ENCODE results near the gene PARP15.
"Not testable (repeated sequence)": the region's sequence is repeated elsewhere in the genome, so short reads cannot be mapped to it uniquely, and the experiment has no call there.

The PARP15 gene

GRCh38 chr3:122577409-122578031 lies at the start of gene PARP15:
TSS of gene PARP15 (plus strand) at chr3:122577650. CDS start at chr3:122577668, 18 bp downstream.
- no peak for DNase-seq (ENCODE audit: low spot score)

- no peak for DNase-seq (ENCODE audit: low spot score)
These were observed 47.3 kb upstream of the PARP15 start for GRCh38 chr3:122530164-122530563.

- DNase-seq (ENCODE audit: low spot score): no peak
These were observed 44.0 kb upstream of the PARP15 start for GRCh38 chr3:122533480-122533879.

DNA sequence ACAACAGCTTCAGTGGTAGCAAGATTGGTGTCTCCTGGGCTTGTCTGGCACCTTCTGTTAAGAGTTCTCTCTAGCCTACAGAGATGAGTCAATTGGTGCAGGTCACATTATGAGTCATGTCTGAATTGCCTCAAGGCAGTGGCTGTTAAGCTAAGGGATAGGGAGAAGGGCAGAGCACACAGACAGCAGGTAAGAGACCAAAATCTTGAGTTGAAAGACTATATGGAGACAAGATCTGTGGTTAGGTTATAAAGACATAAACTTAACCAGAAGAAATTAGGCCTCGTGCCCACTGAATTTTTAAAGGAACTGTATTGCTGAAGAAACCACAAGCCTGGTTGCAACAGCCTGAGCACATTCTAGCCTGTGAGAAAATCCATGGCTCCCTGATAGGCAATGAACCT lies 43.5 kb upstream of the PARP15 start:
- no peak for DNase-seq (ENCODE audit: low spot score)

GRCh38 chr3:122535964-122536631 lies 41.4 kb upstream of the PARP15 start:
- no peak for DNase-seq (ENCODE audit: low spot score)

DNA sequence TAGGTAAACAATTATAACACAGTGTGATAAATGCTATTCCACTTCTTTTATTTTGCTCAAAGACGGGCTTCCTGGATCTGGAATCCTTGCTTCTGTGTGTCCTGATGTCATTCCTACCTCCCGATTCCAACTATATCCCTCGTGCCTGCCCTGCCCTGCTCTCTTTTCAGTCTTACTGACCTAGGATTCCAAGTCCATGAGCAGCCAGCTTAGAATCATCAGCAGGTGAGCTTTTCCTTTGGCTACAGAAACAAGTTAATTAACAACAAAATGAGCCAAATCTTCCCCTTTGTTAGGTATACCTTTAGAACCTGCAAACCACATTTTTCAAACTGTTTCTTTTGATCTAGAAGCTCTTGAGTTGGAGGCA lies 40.8 kb upstream of the PARP15 start:
- no peak for DNase-seq (ENCODE audit: low spot score)

DNA sequence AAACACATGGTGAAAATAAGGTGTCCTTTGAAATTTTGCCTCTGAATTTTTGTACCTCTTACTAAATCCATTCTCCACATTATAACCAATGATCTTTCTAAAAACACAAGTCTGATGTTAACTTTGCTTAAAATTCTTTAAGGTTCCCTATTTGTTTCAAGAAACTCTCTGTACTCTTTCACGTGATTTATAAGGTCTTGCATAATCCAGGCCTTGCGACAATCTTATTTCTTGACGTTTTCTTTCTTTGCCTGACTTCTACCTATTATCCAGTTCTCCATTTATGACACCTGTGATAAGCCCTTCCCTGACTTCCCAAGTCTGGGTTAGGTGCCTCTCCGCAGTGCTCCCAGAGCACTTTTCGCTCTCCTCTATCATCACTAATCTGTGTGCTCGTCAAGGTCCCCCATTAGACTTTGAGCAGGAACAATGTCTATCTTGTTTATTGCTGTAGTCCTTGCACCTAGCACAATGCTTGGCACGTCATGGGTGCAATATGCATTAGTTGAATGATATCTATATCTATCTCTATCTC lies 38.4 kb upstream of the PARP15 start:
- DNase-seq (ENCODE audit: low spot score): no peak

DNA sequence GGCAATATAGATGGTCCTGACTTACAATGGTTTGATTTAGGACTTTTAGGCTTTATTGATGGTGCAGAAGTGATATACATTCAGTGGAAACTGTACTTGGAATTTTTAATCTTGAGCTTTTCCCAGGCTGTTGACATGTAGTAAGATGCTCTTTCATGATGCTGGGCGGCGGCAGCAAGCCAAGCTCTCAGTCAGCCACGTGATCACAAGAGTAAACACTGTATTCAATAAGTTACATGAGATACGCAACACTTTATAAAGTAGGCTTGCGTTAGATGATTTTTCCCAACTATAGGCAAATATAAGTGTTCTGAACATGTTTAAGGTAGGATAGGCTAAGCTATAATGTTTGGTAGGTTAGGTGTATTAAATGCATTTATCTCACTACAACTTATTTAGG lies 31.3 kb upstream of the PARP15 start:
- no peak for DNase-seq (ENCODE audit: low spot score)

GRCh38 chr3:122548076-122548475 lies 29.4 kb upstream of the PARP15 start:
- no peak for DNase-seq (ENCODE audit: low spot score)

DNA sequence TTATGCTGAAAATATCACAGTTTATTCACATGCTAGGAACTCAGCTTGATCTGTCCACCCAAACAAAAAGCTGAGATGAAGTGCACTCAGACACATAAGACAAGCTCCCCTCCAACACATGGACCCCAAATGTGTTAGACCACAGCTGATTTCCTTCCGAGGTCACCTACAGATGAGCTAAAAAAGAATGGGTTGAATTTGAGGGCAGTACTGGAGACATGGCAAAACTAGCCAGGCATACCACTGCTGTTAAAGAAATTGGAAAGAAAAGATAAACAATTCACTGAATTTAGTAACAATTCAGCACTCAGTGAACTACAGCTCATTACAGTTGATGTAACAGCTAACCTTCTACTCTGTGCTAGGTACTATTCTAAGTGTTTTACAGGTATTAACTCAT lies 28.8 kb upstream of the PARP15 start:
- no peak for DNase-seq (ENCODE audit: low spot score)

GRCh38 chr3:122553171-122553570 lies 24.3 kb upstream of the PARP15 start:
- no peak for DNase-seq (ENCODE audit: low spot score)

GRCh38 chr3:122555275-122556071 lies 22.0 kb upstream of the PARP15 start:
- DNase-seq (ENCODE audit: low spot score): no peak

DNA sequence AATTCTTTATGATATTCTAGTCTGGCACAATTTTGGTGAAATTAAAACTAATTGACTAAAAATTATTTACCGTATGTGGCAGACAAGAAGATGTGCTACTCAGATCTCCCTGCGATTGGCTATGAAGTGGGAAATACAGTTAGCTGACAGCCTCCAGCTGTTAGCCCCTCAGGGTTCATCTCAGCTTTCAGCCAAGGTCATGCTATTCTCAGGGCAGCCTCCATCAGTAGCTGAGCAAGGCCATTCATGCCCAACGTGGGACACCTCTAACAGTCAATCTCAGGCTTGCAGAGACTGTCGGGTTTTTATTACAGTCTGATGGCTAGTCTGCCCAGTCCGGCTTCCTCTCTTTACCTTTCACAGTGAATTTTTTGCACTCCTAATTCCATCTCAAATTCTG lies 20.1 kb upstream of the PARP15 start:
- no peak for DNase-seq (ENCODE audit: low spot score)

DNA sequence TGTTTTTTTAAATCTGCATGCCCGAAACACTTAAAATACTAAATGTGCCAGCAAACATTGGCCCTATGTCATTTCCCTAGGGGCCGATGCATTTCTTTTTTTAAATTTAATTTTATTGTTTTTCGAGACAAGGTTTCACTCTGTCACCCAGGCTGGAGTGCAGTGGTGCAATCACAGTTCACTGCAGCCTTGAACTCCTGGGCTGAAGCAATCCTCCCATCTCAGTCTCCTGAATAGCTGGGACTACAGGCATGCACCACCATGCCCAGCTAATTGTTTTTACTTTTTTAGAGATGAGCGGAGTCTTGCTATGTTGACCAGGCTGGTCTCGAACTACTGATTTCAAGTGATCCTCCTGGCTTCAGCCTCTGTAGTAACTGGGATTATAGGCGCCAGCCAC lies 18.8 kb upstream of the PARP15 start:
- DNase-seq (ENCODE audit: low spot score): no peak

DNA sequence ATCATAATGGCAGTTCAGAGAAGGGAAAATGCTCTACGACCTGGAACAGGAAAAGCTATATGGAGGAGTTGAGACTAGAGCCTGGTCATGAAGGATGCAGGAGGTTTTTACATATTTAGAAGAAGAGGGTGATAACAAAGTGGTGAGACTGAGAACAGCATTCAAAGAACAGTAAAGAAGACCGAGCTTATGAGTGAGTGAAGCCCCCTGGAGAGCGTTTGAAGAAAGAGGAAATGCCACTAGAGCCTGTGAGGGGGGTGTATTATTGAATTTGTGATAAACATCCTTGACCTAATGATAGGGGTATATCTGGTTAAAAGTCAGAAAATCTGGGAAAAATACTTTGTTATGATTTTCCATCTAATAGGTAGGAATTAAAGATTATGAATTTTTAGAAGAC lies 17.5 kb upstream of the PARP15 start:
- DNase-seq (ENCODE audit: low spot score): no peak

GRCh38 chr3:122560680-122561079 lies 16.8 kb upstream of the PARP15 start:
- no peak for DNase-seq (ENCODE audit: low spot score)

DNA sequence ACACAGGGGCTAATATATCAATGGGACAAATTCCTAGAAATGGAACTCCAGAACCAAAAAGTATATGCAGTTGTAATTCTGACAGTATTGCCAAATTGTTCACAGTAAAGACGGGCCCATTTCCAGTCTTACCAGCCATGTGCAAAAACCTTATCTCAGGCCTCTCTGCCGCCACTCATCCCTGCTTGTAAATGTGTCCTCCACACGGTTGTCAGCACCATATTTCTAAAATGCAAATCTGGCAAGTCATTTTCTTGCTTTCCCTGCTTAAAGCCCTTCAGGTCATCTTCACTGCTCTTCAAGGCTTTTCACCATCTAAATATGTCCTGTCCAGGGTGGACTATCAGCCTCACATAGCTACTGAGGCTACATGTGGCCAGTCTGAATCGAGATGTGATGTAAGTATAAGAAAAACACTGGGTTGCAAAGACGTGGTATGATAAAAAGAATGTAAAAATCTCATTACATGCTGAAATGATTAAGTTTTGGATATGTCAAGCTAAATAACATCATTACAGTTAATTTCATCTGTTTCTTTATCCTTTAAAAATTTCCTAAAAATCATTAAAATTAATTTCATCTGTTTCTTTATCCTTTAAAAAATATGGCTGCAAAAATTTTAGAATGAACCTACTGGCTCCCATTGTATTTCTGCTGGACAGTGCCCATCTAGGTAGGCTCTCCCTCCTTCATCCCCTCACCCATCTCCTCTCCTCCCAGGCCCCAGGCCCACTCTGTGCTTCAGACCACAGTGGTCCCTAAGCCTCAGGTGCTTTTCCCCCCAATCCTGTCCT lies 14.3 kb upstream of the PARP15 start:
- DNase-seq (ENCODE audit: low spot score): no peak

DNA sequence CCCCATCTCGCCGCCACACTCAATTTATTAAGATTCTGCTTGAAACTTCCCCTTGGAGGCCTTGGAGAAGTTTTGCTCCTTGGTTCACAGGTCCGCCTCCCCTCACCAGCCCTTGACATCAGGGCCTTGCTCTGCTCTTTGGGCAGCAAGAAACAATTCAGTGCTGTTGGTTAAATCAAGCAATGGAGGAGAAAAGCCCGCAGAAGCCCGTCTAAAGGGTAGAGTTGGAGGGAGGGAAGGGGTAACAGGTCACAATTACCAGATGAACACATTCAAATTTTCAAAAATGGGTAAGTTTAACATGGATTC lies 13.8 kb upstream of the PARP15 start:
- DNase-seq (ENCODE audit: low spot score): no peak

DNA sequence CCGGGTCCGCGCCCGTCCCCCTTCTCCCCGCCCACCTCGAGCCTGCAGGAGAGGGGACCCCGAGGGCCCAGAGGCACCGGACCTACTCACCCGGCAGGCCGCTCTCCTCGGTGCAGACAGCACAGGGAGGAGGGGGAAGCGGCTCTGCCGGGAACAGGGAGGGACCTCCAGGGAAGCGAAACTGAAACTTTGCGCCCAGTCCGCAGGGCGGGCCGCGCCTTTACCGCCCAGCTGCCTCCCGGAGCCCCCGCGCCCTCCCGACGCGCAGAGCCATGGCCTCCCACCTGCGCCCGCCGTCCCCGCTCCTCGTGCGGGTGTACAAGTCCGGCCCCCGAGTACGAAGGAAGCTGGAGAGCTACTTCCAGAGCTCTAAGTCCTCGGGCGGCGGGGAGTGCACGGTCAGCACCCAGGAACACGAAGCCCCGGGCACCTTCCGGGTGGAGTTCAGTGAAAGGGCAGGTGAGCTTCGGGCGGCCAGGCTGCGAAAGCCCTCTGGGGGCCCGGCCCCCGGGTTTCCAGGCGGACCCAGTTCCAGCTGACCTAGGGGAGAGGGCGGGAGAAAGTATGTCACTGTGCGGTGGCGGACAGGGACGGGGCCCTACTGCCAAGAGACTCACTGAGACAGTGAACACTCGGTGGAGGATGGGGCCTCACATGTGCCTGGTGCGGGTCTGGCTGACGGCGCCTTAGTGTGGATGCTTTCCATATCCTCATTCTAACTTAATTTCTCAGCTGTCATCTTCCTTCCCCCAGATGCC lies 13.1 kb upstream of the PARP15 start, which contains the start of the genes DTX3L and PARP9:
Gene DTX3L, plus strand, starts transcription at position 184 of the 758 bp plus-strand sequence. Its CDS starts 89 bp downstream, at position 273.
Gene PARP9, minus strand, starts transcription at position 146 of the 758 bp plus-strand sequence. CDS start 4,680 bp downstream, outside the sequence.
- DNase-seq (ENCODE audit: low spot score): peak; percentile 87

- not testable (repeated sequence) for DNase-seq (ENCODE audit: low spot score)
These were observed 9.3 kb upstream of the PARP15 start for GRCh38 chr3:122568131-122568530.

DNA sequence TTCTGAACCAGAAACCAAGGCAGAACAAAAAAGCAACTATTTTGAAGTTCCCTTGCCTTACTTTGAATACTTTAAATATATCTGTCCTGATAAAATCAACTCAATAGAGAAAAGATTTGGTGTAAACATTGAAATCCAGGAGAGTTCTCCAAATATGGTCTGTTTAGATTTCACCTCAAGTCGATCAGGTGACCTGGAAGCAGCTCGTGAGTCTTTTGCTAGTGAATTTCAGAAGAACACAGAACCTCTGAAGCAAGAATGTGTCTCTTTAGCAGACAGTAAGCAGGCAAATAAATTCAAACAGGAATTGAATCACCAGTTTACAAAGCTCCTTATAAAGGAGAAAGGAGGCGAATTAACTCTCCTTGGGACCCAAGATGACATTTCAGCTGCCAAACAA lies 8.7 kb upstream of the PARP15 start:
- no peak for DNase-seq (ENCODE audit: low spot score)

Data from left forelimb (tissue), 1 donor.